Lower lobe of right lung (tissue), 2 donors: Measurements from ENCODE around the gene GAREM2. TPM values are rescaled to one million over a fixed set of nuclear protein-coding genes. Genes with fewer than 3 reads are reported as not detected.

Source experiments
- ATAC-seq, 2 donors: fragments of 200-7000 bp; cut with Tn5 transposase; one replicate each; pipeline ENCODE4 v1.9.1; 2020 to 2022; ENCODE audit warnings: mild to moderate bottlenecking in 2 of 2, moderate library complexity in 2 of 2
- DNase-seq: peaks from one replicate; pipeline ENCODE4 v3.0.0-alpha.2; 2020
- H3K27ac ChIP-seq: fragments of 200-600 bp; one replicate; pipeline ENCODE4 v1.8.0; 2022
- H3K27me3 ChIP-seq: fragments of 200-600 bp; one replicate; pipeline ENCODE4 v1.8.0; 2022; ENCODE audit warnings: low read depth
- H3K36me3 ChIP-seq: fragments of 200-600 bp; one replicate; pipeline ENCODE4 v1.8.0; 2022; ENCODE audit warnings: mild to moderate bottlenecking
- H3K4me1 ChIP-seq: fragments of 200-600 bp; one replicate; pipeline ENCODE4 v1.8.0; 2022
- H3K4me3 ChIP-seq: fragments of 200-600 bp; one replicate; pipeline ENCODE4 v1.8.0; 2022; ENCODE audit warnings: mild to moderate bottlenecking
- H3K9me3 ChIP-seq: fragments of 200-600 bp; one replicate; pipeline ENCODE4 v1.8.0; 2022
- intact Hi-C: fragments of 100-400 bp; cut with DNase I; formaldehyde crosslinking; loops from one replicate; pipeline ENCODE4 v1.11.0; 2022
- total RNA-seq: library from RNA; stranded (reverse); fragmentation: NEBNext Ultra II Directional; extraction: Animal tissue kit (Norgen Biotek cat#: 25700); gene quantifications from one replicate; pipeline ENCODE4 v1.2.1, GENCODE V29; 2021
- TF ChIP-seq, protein P1 (sequence below): fragments of 200-600 bp; IDR thresholded peaks from one replicate; pipeline ENCODE4 v1.8.0; 2022; ENCODE audit warnings: antibody characterized with exemption, mild to moderate bottlenecking
- donor health status: DM: no; HTN: yes; CAD: no; lungs with severe emphysema.

Gene GAREM2
- total RNA-seq, 1 donor from 2014 or later, result 2.0 TPM

DNA sequence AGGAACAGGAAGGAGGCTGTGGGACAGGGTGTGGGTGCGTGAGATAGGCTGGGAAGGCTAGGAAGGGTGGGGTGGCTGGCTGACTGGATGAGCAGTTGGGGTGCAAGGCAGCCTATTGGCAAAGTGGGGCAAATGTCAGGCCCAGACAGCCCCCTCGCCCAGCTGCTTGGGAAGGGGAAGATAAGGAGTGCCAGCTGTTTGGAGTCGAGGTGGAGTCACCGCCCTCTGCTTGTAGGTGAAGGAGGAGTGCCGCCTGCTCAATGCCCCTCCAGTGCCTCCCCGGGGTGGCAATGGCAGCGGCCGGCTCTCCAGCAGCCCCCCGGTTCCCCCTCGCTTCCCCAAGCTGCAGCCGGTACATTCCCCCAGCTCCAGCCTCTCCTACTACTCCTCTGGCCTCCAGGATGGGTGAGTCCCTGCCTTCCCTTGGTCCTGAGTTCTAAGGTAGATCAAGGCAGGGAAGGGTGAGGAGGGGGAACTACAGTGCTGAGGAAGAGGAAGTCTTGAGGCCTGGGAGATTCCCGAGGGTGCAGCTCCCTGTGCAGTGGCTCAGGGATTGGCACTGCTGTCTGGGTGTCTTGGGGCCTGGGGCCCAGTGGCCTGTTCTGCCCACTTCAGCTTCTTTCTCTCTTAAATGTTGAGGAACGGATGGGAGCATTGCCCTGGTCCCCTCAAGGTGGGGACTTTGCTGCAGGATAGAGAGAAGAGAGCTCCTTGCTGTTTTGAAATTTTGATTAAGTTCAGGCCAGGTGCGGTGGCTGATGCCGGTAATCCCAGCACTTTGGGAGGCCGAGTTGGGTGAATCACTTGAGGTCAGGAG is 13.3 kb downstream of the GAREM2 start:
- Histone ChIP-seq H3K9me3 (no peaks in the 10 kb centered on the region), H3K4me1 (no peaks in the 10 kb centered on the region), H3K36me3 (peaks cover 12% of the 10 kb centered on the region), H3K4me3 (no peak overlapping the region), H3K27me3 (peaks cover 3% of the 10 kb centered on the region), H3K27ac (no peak overlapping the region)
- TF ChIP-seq, protein P1, sequence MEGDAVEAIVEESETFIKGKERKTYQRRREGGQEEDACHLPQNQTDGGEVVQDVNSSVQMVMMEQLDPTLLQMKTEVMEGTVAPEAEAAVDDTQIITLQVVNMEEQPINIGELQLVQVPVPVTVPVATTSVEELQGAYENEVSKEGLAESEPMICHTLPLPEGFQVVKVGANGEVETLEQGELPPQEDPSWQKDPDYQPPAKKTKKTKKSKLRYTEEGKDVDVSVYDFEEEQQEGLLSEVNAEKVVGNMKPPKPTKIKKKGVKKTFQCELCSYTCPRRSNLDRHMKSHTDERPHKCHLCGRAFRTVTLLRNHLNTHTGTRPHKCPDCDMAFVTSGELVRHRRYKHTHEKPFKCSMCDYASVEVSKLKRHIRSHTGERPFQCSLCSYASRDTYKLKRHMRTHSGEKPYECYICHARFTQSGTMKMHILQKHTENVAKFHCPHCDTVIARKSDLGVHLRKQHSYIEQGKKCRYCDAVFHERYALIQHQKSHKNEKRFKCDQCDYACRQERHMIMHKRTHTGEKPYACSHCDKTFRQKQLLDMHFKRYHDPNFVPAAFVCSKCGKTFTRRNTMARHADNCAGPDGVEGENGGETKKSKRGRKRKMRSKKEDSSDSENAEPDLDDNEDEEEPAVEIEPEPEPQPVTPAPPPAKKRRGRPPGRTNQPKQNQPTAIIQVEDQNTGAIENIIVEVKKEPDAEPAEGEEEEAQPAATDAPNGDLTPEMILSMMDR, result no peak
- no peak for DNase-seq
- intact Hi-C loops, result no loop called here
- no peak for ATAC-seq

DNA sequence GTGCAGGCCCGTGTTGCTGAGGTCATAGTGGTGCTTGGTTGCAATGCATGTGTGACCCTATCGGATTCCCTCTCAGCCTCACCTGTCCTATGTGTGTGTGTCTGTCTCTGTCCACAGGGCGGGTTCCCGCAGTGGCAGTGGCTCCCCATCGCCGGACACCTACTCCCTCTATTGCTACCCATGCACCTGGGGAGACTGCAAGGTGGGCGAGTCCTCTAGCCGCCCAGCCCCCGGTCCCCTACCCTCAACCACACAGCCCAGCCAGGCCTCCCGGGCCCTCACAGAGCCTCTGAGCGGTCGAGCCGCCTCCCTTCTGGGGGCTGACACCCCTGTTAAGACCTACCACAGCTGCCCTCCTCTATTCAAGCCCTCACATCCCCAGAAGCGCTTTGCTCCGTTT is 14.2 kb downstream of the GAREM2 start:
- TF ChIP-seq, protein P1, result no peak
- ATAC-seq (no peak), DNase-seq (no peak)
- intact Hi-C loops, result no loop called here
- H3K27ac ChIP-seq, result no peak overlapping the region
- no peaks in the 10 kb centered on the region for H3K4me1 ChIP-seq
- H3K27me3 ChIP-seq, result peaks cover 3% of the 10 kb centered on the region
- H3K9me3 ChIP-seq, result no peaks in the 10 kb centered on the region
- peaks cover 21% of the 10 kb centered on the region for H3K36me3 ChIP-seq
- no peak overlapping the region for H3K4me3 ChIP-seq

GRCh38 chr2:26187537-26188104 is 14.7 kb downstream of the GAREM2 start:
- intact Hi-C loops, result no loop called here
- peaks cover 3% of the 10 kb centered on the region for H3K27me3 ChIP-seq
- DNase-seq (no peak), ATAC-seq (no peak)
- no peak overlapping the region for H3K4me3 ChIP-seq
- no peaks in the 10 kb centered on the region for H3K9me3 ChIP-seq
- no peaks in the 10 kb centered on the region for H3K4me1 ChIP-seq
- peaks cover 27% of the 10 kb centered on the region for H3K36me3 ChIP-seq
- TF ChIP-seq, protein P1, result no peak
- H3K27ac ChIP-seq, result no peak overlapping the region

GRCh38 chr2:26189123-26189522 is 16.2 kb downstream of the GAREM2 start:
- H3K27me3 ChIP-seq, result no peaks in the 10 kb centered on the region
- no peak for DNase-seq
- intact Hi-C loops, result no loop called here

GRCh38 chr2:26189751-26190150 is 16.9 kb downstream of the GAREM2 start:
- ATAC-seq (no peak), DNase-seq (no peak)
- peaks cover 48% of the 10 kb centered on the region for H3K36me3 ChIP-seq
- H3K27me3 ChIP-seq, result no peaks in the 10 kb centered on the region
- TF ChIP-seq, protein P1, result no peak
- no peak overlapping the region for H3K4me3 ChIP-seq
- H3K27ac ChIP-seq, result no peak overlapping the region
- no peaks in the 10 kb centered on the region for H3K4me1 ChIP-seq
- intact Hi-C loops, result no loop called here
- no peaks in the 10 kb centered on the region for H3K9me3 ChIP-seq

More at GRCh38 chr2:26189123-26189522, 16.2 kb downstream of the GAREM2 start:
- no peak overlapping the region for H3K4me3 ChIP-seq
- H3K36me3 ChIP-seq, result peaks cover 42% of the 10 kb centered on the region
- H3K27ac ChIP-seq, result no peak overlapping the region
- ATAC-seq, result no peak
- TF ChIP-seq, protein P1, result no peak
- H3K4me1 ChIP-seq, result no peaks in the 10 kb centered on the region
- H3K9me3 ChIP-seq, result no peaks in the 10 kb centered on the region
